ENCODE data around the gene PFKP.

The PFKP gene

DNA sequence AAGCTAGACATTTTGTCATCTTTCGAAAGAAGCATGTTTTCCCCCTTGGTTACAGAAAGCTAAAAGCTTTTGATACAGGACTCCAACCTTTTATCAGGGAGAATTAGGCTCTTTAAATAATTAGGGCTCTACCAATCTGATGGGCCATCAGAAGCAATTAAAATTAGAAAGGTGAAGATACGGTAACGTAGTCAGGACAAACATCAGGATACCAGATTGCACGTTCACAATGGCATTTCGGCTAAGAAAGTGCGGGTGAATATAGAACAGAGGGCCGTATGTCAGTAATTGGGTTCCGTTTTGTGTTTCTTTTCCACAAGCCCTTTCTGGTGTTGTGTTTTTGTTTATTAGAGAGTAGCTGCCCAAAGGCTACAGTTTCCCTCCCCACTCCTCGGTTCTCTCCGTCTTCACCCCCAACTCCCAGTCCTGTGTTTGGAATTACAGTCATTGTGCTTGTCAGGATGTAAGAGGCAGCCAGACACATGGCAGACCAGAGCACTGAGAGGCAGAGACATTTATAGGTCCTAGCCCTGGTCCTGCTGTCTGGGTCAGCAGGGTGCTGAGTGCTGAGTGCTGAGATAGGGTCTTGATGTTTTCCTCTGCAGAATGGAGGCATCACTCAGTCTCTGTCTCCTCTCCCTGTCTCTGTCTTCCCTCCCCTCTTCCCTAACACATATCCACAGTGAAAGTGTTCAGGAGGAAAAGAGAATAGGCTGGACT, 5.5 kb downstream of the PFKP start:
- DNase-seq = no peak

DNA sequence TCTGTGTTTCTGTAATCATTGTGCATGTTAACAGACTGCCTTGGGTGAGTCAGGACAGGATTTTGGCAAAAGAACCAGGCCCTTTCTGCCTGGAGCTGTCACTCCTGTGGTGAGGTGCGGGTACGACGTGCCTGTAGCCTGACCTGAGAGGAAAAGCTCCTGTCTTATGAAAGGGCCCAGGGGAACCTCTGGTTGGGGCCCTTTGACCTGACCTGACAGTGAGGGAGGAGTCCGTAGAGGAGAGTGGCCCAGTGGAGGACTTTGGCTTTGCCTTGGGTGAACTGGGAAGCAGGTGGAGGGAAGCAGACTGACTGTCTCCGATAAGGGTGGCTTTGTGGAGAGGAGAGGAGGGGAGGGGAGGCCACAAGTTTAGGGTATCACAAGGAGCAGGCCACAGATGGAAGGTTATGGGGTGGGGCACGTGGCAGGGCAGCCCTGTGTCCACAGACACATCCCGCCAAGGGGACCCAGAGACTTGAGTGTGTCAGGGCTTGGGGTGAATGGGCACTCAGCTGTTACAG, 6.9 kb downstream of the PFKP start:
- no peak for DNase-seq

DNA sequence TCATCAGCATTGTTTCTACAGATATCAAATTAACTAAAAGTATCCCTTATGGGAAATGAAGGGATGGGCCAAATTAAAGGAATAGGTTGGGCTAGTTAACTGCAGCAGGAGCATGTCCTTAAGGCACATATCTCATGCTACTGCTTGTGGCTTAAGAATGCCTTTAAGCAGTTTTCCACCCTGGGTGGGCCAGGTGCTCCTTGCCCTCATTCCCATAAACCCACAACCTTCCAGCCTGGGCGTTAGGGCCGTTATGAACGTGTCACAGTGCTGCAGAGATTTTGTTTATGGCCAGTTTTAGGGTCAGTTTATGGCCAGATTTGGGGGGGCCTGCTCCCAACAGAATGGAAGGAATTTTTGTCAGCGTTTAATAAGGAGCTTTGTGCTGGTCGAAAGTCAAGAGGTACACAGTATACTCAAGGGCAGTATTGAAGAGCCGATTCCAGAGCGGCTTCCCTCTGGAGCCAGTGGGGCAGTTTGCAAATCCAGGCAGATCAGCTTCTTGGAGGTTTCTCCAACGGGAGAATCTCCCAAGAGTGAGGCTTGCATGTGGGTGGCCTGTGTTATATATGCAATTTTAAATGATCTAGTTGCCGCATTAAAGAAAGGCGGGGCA, 7.7 kb downstream of the PFKP start:
- no peak for DNase-seq

- no peak for DNase-seq
Observed at GRCh38 chr10:3076138-3076537, 8.8 kb downstream of the PFKP start.

- no peak for DNase-seq
Observed at GRCh38 chr10:3077509-3077908, 10.2 kb downstream of the PFKP start.

DNA sequence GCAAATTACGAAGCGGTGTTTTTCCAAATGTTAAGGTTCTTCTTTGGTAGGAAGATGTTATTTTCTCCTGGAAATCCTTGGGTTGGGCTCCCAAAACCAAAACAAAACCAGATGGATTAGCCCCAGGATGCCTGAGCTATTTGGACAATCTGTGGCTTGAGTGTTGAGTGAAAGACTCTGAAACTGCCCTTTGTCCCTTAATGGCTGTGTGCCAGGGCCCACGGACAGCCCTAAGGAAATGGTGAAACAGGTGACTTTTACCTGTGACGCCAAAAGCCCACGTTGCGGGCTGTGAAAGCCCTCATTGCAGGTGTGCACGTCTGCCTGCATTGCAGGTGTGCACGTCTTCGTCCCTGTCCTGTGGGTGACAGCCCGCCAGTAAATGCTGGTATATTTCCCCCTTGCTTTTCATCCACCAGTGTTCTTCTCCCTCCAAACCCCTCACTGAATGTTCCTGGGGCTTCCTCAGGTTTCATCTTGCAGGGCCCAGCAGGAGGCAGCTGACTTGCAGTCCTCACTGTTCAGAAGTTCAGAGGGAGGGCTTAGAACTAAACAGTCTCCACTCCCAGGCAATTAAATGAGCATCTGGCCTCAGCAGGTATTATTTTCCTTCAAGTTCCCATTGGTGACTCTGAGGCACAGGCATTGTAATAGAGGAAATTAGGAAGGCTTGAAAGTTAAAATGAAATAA, 10.7 kb downstream of the PFKP start:
- DNase-seq = no peak

DNA sequence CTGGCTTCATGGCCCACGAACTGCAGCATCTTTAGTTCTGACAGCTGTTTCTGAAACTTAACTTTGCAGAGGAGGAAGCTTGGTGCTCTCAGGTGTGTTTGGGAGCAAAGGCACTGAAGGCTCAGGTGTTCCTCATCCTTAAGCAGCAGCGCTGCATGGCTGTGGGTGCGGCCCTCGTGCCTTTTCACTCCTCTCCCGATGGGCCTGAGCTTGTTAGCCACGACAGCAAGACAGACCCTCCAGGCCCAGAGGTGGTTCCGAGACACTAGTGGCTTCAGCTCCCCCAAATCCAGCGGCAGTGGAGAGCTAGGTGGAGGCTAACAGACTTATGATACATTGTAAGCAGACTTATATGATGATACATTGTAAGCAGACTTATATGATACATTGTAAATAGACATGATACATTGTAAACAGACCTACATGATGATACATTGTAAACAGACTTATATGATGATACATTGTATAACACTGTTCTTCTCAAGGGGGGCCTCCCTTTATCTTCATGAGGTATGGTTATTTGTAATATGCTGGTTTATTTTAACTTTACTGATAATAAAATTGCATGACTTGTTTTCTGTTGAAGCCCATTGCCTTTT, 14.1 kb downstream of the PFKP start:
- DNase-seq = no peak

GRCh38 chr10:3082290-3082689, 14.9 kb downstream of the PFKP start:
- no peak for DNase-seq

- DNase-seq = no peak
Observed at GRCh38 chr10:3085785-3086567, 18.6 kb downstream of the PFKP start.

- DNase-seq = no peak
Observed at GRCh38 chr10:3090388-3090787, 23.0 kb downstream of the PFKP start.

GRCh38 chr10:3090914-3091787, 23.8 kb downstream of the PFKP start:
- DNase-seq = no peak

DNA sequence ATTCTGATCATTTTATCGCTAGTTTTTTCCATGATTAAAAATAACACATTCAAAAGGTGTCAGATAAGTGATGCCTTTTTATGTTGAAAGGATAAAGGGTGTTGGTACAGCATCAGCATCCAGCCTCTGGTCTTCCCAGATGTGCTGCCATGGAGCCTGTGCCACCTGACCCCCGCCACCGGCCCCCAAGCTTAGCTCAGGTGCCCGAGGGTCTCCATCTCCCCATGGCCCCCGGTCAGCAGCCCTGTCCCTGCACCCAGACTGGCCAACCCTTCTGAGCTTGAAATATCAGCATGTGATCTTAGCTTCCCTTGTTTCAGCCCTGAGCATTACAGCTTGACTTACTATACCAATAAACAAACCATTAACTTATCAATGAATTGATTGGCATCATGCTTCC, 24.6 kb downstream of the PFKP start:
- DNase-seq = no peak

DNA sequence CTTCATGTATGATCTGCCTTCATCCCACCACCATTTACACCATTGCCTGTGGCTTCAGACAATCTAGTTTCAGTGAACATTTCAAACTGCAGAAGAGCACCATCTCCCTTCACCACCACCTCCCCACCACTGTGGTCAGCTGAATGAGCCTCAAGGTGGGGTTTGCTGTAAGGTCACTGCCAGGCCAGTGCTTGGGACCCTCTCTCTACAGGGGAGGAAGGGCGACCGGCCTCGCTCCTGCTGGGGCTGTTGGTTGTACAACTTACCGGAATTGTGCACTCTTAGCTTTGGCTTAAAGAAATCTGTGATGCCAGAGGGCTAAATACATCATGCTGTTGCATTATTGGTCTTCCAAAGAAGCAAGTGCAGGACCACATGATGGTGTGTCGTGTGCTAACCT, 26.6 kb downstream of the PFKP start:
- DNase-seq = no peak

DNA sequence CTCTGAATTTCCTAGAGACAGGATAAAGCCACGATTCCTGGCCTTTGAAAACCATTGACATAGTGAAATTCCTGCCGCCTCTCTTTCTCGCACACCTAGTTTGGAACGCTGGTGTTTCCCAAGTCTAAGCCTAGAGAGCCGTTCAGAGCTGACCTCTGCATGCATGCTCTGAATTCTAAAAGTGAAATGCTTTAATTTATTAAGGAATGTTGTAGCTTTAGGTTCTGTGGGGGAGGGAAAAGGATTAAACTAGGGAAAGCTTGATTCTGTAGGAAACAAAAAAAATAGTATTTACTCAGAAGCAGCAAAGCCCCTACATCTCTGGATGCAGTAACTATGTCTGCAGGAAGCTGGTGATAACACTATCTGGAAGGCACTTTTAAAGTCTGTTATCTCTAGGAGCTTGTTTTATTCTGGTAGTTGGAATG, 27.3 kb downstream of the PFKP start:
- no peak for DNase-seq

DNA sequence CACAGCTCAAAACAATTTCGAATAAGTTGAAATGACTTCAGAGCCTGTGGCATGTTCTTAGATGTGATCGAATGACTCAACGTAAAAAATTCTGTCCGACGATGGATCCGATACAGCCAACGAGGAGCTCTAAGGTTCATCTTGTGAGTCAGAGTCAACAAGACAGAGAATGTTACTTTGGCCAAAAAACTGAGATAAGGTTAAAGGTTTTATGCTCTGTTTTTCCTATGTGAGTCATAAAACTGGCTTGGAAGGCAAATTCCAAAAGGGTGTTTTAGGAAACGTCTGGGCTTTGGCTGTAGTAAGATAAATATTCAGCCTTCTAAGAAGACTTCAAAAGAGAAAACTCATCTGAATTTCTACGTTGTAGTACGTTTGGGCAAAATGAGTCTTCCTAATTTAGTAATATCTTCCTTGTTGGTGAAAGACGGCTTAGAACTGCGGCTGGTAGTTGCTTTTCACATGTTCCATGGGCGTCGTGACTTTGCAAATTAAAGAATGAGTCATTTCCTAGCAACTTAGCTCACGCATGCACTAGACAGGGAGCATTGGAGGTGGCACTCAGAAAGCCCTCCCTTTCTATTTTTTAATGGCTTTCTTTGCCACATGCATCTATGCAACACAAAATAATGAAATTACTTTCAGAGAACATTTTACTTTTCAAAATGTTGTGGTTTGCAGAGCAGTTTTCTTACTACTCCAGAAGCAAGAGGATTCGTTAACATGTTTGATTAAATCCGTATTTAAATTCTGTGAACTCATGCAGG, 28.2 kb downstream of the PFKP start:
- no peak for DNase-seq

- DNase-seq = no peak
Observed at GRCh38 chr10:3096149-3096548, 28.8 kb downstream of the PFKP start.

GRCh38 chr10:3097160-3097559, 29.8 kb downstream of the PFKP start:
- no peak for DNase-seq

- DNase-seq = no peak
Observed at GRCh38 chr10:3098689-3099088, 31.3 kb downstream of the PFKP start.

GRCh38 chr10:3099291-3100092, 32.1 kb downstream of the PFKP start:
- no peak for DNase-seq
